Mesenchymal stem cell (in vitro differentiated cells and primary cell): ENCODE data around the gene LOX.

ENCODE experiments used
- DNase-seq: peaks from one replicate; pipeline ENCODE4 v3.0.0-alpha.2; 2013
- H2AFZ ChIP-seq: one replicate; pipeline ENCODE4 v1.6.1; 2013; ENCODE audit warnings: low read depth, mild to moderate bottlenecking, control low read depth, inconsistent platforms, low read length, moderate library complexity
- H2AK5ac ChIP-seq: 2 replicates; pipeline ENCODE4 v1.6.1; 2013; ENCODE audit warnings: low read length, moderate library complexity, mild to moderate bottlenecking, inconsistent platforms; ENCODE audit not compliant: severe bottlenecking
- H2BK120ac ChIP-seq: one replicate; pipeline ENCODE4 v1.6.1; 2013; ENCODE audit warnings: low read depth, mild to moderate bottlenecking, inconsistent platforms, low read length, moderate library complexity
- H2BK12ac ChIP-seq, 2 experiments: one replicate each; pipeline ENCODE4 v1.6.1; 2013; ENCODE audit warnings: inconsistent platforms in 2 of 2, low read length in 2 of 2, mild to moderate bottlenecking in 2 of 2, moderate library complexity in 2 of 2, control low read depth in 1 of 2
- H2BK15ac ChIP-seq: one replicate; pipeline ENCODE4 v1.6.1; 2013; ENCODE audit warnings: mild to moderate bottlenecking, low read depth, inconsistent platforms; ENCODE audit not compliant: poor library complexity, severe bottlenecking
- H2BK5ac ChIP-seq: 2 replicates; pipeline ENCODE4 v1.6.1; 2013; ENCODE audit warnings: low read depth, mild to moderate bottlenecking, low read length, control low read depth, inconsistent platforms; ENCODE audit not compliant: poor library complexity, severe bottlenecking
- H3K14ac ChIP-seq, 2 experiments: one replicate each; pipeline ENCODE4 v1.6.1; 2013; ENCODE audit warnings: inconsistent platforms in 2 of 2, low read length in 2 of 2, control low read depth in 1 of 2, mild to moderate bottlenecking in 1 of 2, moderate library complexity in 1 of 2
- H3K18ac ChIP-seq, 2 experiments: one replicate each; pipeline ENCODE4 v1.6.1; 2013; ENCODE audit warnings: inconsistent platforms in 2 of 2, low read length in 2 of 2, control low read depth in 1 of 2, low read depth in 1 of 2, mild to moderate bottlenecking in 1 of 2
- H3K23ac ChIP-seq, 2 experiments: one replicate each; pipeline ENCODE4 v1.6.1; 2013; ENCODE audit warnings: inconsistent platforms in 2 of 2, low read length in 2 of 2, mild to moderate bottlenecking in 2 of 2, moderate library complexity in 2 of 2, control low read depth in 1 of 2
- H3K27ac ChIP-seq: 2 replicates; pipeline ENCODE4 v1.5.1; 2013; ENCODE audit warnings: mild to moderate bottlenecking, moderate library complexity, low read length, control low read depth, inconsistent platforms; ENCODE audit not compliant: poor library complexity, severe bottlenecking
- H3K27me3 ChIP-seq, 2 experiments: 2 replicates each; pipeline versions ENCODE4 v1.6.1 to v1.7.0; 2013; ENCODE audit warnings: low read length in 2 of 2, mild to moderate bottlenecking in 2 of 2, moderate library complexity in 2 of 2, control low read depth in 1 of 2, inconsistent platforms in 1 of 2; ENCODE audit not compliant: control insufficient read depth in 1 of 2, insufficient read depth in 1 of 2
- H3K36me3 ChIP-seq, 2 experiments: 2 replicates each; pipeline versions ENCODE4 v1.6.1 to v1.7.0; 2013; ENCODE audit warnings: low read length in 2 of 2, control low read depth in 1 of 2, inconsistent platforms in 1 of 2, low read depth in 1 of 2, mild to moderate bottlenecking in 1 of 2; ENCODE audit not compliant: insufficient read depth in 2 of 2, control insufficient read depth in 1 of 2
- H3K4ac ChIP-seq, 2 experiments: one replicate each; pipeline ENCODE4 v1.6.1; 2013; ENCODE audit warnings: inconsistent platforms in 2 of 2, low read length in 2 of 2, mild to moderate bottlenecking in 2 of 2, moderate library complexity in 2 of 2, control low read depth in 1 of 2, low read depth in 1 of 2
- H3K4me1 ChIP-seq: 2 replicates; pipeline ENCODE4 v1.6.1; 2013; ENCODE audit warnings: low read depth, low read length, control low read depth; ENCODE audit not compliant: control insufficient read depth, insufficient read depth
- H3K4me2 ChIP-seq: 2 replicates; pipeline ENCODE4 v1.6.1; 2013; ENCODE audit warnings: low read length, mild to moderate bottlenecking, inconsistent platforms; ENCODE audit not compliant: poor library complexity, severe bottlenecking
- H3K4me3 ChIP-seq, 2 experiments: 2 replicates each; pipeline versions ENCODE4 v1.5.1 to v1.7.0; 2013; ENCODE audit warnings: low read length in 2 of 2, mild to moderate bottlenecking in 2 of 2, control low read depth in 1 of 2, low read depth in 1 of 2; ENCODE audit not compliant: insufficient read depth in 1 of 2
- H3K79me1 ChIP-seq: replicated peaks from 2 replicates; pipeline ENCODE4 v1.6.1; 2013; ENCODE audit warnings: mild to moderate bottlenecking, control low read depth, low read length, inconsistent platforms; ENCODE audit not compliant: poor library complexity, severe bottlenecking
- H3K9ac ChIP-seq: 2 replicates; pipeline ENCODE4 v1.7.0; 2013; ENCODE audit warnings: mild to moderate bottlenecking, low read length, moderate library complexity
- H3K9me3 ChIP-seq: 2 replicates; pipeline ENCODE4 v1.7.0; 2013; ENCODE audit warnings: mild to moderate bottlenecking, low read length; ENCODE audit not compliant: control insufficient read depth
- H4K8ac ChIP-seq: one replicate; pipeline ENCODE4 v1.6.1; 2013; ENCODE audit warnings: inconsistent platforms, mild to moderate bottlenecking, low read length, moderate library complexity
- H4K91ac ChIP-seq: one replicate; pipeline ENCODE4 v1.6.1; 2013; ENCODE audit warnings: mild to moderate bottlenecking, low read length, inconsistent platforms
- WGBS: methylation state at CpG from one replicate; pipeline ENCODE4 v1.1.7; 2013; ENCODE audit warnings: mixed read lengths; 5-methylcytosine and 5-hydroxymethylcytosine counted together

Gene LOX

GRCh38 chr5:122073018-122073417, 5.0 kb downstream of the LOX start:
- no CpG with 5 or more reads among the region's 2 CpGs for WGBS
- H4K91ac ChIP-seq = no peak overlapping the region
- H4K8ac ChIP-seq = no peak overlapping the region
- no peak overlapping the region for H2BK5ac ChIP-seq
- H3K9me3 ChIP-seq = no peaks in the 10 kb centered on the region
- H2BK12ac ChIP-seq = no peak overlapping the region
- H2AFZ ChIP-seq = no peak overlapping the region
- peaks cover 6% of the 10 kb centered on the region for H3K79me1 ChIP-seq
- H3K27ac ChIP-seq = no peak overlapping the region
- H2BK120ac ChIP-seq = no peak overlapping the region
- no peak overlapping the region for H3K18ac ChIP-seq
- H3K14ac ChIP-seq = no peak overlapping the region
- no peak overlapping the region for H3K4me2 ChIP-seq
- H2AK5ac ChIP-seq = no peak overlapping the region
- no peak overlapping the region for H2BK15ac ChIP-seq
- no peak overlapping the region for H3K23ac ChIP-seq
- peak overlapping the region in 1 of 2 experiments; percentile 96 for H3K4me3 ChIP-seq
- H3K4me1 ChIP-seq = no peaks in the 10 kb centered on the region
- no peak for DNase-seq
- no peaks in the 10 kb centered on the region for H3K27me3 ChIP-seq
- H3K9ac ChIP-seq = peak overlapping the region; percentile 97
- H3K4ac ChIP-seq = no peak overlapping the region
- H3K36me3 ChIP-seq = peaks cover 0 to 72% of the 10 kb centered on the region in 2 experiments

- H3K9me3 ChIP-seq = no peaks in the 10 kb centered on the region
- no peak overlapping the region for H4K91ac ChIP-seq
- peaks cover 6% of the 10 kb centered on the region for H3K79me1 ChIP-seq
- H3K36me3 ChIP-seq = peaks cover 7 to 77% of the 10 kb centered on the region in 2 experiments
- DNase-seq = no peak
- no peaks in the 10 kb centered on the region for H3K4me1 ChIP-seq
- H3K4ac ChIP-seq = no peak overlapping the region
- H3K14ac ChIP-seq = no peak overlapping the region
- H2BK15ac ChIP-seq = no peak overlapping the region
- no peak overlapping the region for H2BK120ac ChIP-seq
- no peak overlapping the region for H2BK12ac ChIP-seq
- no peak overlapping the region for H3K4me3 ChIP-seq
- peak overlapping the region in 1 of 2 experiments; percentile 21 for H3K18ac ChIP-seq
- H3K9ac ChIP-seq = peak overlapping the region; percentile 3
- no peak overlapping the region for H3K4me2 ChIP-seq
- no peak overlapping the region for H2AK5ac ChIP-seq
- no peak overlapping the region for H3K27ac ChIP-seq
- H3K27me3 ChIP-seq = no peaks in the 10 kb centered on the region
- 79% methylated on average over 1 of the region's 1 CpG for WGBS
- H3K23ac ChIP-seq = no peak overlapping the region
- no peak overlapping the region for H4K8ac ChIP-seq
- H2BK5ac ChIP-seq = no peak overlapping the region
- H2AFZ ChIP-seq = no peak overlapping the region
Measured at GRCh38 chr5:122067390-122067789, 10.7 kb downstream of the LOX start.

DNA sequence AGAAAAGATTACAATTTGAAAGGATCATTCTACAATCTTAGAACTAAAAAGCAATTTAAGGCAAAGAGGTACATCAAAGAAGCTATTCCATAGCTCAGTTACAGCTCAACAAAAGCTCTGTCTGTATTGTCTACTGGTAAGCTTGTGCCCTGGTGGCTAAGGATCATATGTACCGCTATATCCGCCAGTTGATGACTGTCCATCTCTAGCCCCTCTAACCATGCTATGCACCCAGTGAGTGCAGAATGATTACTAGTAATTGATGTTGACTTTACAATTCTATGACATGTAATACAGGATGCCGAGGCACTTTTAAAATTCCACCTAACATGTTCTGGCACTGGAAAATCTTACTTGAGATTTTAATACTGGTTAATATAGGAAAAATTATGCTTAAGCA, 13.1 kb downstream of the LOX start:
- WGBS = 92% methylated on average over 2 of the region's 3 CpGs
- Histone ChIP-seq H3K27ac (no peak overlapping the region), H3K4me1 (no peaks in the 10 kb centered on the region), H3K14ac (no peak overlapping the region), H2AFZ (no peak overlapping the region), H3K18ac (no peak overlapping the region), H3K9me3 (no peaks in the 10 kb centered on the region), H3K9ac (no peak overlapping the region), H4K91ac (no peak overlapping the region), H2BK120ac (no peak overlapping the region), H3K27me3 (no peaks in the 10 kb centered on the region), H3K36me3 (peaks cover 7 to 53% of the 10 kb centered on the region in 2 experiments), H2AK5ac (no peak overlapping the region), H2BK5ac (no peak overlapping the region), H3K4me2 (no peak overlapping the region), H3K4ac (no peak overlapping the region), H2BK12ac (no peak overlapping the region), H3K79me1 (peaks cover 4% of the 10 kb centered on the region), H3K23ac (no peak overlapping the region), H4K8ac (no peak overlapping the region), H2BK15ac (no peak overlapping the region), H3K4me3 (no peak overlapping the region)
- DNase-seq = no peak

- H3K4me1 ChIP-seq = no peaks in the 10 kb centered on the region
- H2BK15ac ChIP-seq = no peak overlapping the region
- no peak overlapping the region for H3K4ac ChIP-seq
- no peaks in the 10 kb centered on the region for H3K27me3 ChIP-seq
- peaks cover 7 to 42% of the 10 kb centered on the region in 2 experiments for H3K36me3 ChIP-seq
- H4K91ac ChIP-seq = no peak overlapping the region
- H3K23ac ChIP-seq = no peak overlapping the region
- DNase-seq = peak; percentile 27
- no peaks in the 10 kb centered on the region for H3K9me3 ChIP-seq
- no peak overlapping the region for H2BK12ac ChIP-seq
- no peak overlapping the region for H3K14ac ChIP-seq
- no peak overlapping the region for H2AK5ac ChIP-seq
- H2BK5ac ChIP-seq = no peak overlapping the region
- no CpG with 5 or more reads among the region's 1 CpG for WGBS
- peaks cover 3% of the 10 kb centered on the region for H3K79me1 ChIP-seq
- H4K8ac ChIP-seq = no peak overlapping the region
- H3K4me3 ChIP-seq = no peak overlapping the region
- H3K27ac ChIP-seq = no peak overlapping the region
- H2AFZ ChIP-seq = no peak overlapping the region
- no peak overlapping the region for H3K4me2 ChIP-seq
- H3K9ac ChIP-seq = no peak overlapping the region
- H3K18ac ChIP-seq = no peak overlapping the region
- H2BK120ac ChIP-seq = no peak overlapping the region
Measured at GRCh38 chr5:122063836-122064235, 14.2 kb downstream of the LOX start.
